Measurements from ENCODE around the gene PRIMA1.

Gene PRIMA1

DNA sequence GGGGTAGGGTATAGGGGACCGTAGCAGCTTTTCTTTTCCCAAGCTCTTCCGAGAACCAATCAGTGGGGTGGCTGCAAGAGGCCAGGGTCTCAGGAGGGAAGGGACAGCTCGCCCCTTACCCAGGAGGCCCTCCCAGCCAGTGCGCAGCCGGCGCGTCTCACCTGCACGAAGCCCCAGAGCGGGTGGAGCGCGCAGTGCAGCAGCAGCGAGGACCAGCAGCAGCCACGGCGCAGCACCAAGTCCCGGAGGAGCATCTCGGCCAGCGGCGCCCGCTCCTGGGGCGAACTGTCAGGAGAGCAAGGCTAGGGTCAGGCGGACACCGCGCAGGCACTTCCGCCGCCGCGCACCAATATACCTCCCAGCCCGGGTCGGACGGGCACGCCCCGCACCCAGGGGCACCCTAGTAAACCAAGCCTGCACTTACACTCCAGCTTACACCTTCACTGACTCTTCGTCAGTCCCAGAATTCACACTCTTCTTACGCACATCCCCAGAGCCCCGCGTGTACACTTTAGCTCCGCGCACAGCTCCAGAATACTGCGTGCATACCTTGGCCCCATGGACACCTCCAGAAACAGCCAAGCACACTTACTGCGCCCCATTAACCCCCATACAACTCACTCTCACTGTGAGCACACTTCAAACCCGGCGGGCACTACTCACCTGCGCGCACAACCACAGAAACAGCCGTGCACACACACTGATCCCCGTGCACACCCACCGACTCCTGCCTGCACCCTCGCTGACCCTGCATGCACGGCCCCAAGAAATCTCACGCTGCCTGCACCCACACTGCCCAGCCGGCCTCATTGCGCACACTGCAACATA, 606 bp downstream of the PRIMA1 start:
- H4K20me1 ChIP-seq (ENCODE audit: insufficient read depth, low read length), result no peaks in the 10 kb centered on the region
- H3K4me2 ChIP-seq (ENCODE audit: low read length), result no peak overlapping the region
- no peaks in the 10 kb centered on the region for H3K9me2 ChIP-seq (ENCODE audit: low read depth, low read length)
- no peak for TF ChIP-seq EZH2 (IDR thresholded peaks at IDR 0.05; ENCODE audit: borderline replicate concordance, low read length)
- TF ChIP-seq, protein P1, sequence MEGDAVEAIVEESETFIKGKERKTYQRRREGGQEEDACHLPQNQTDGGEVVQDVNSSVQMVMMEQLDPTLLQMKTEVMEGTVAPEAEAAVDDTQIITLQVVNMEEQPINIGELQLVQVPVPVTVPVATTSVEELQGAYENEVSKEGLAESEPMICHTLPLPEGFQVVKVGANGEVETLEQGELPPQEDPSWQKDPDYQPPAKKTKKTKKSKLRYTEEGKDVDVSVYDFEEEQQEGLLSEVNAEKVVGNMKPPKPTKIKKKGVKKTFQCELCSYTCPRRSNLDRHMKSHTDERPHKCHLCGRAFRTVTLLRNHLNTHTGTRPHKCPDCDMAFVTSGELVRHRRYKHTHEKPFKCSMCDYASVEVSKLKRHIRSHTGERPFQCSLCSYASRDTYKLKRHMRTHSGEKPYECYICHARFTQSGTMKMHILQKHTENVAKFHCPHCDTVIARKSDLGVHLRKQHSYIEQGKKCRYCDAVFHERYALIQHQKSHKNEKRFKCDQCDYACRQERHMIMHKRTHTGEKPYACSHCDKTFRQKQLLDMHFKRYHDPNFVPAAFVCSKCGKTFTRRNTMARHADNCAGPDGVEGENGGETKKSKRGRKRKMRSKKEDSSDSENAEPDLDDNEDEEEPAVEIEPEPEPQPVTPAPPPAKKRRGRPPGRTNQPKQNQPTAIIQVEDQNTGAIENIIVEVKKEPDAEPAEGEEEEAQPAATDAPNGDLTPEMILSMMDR (IDR thresholded peaks at IDR 0.05; ENCODE audit: low read length), result no peak
- H2AFZ ChIP-seq (ENCODE audit: low read length), result no peak overlapping the region
- 0 out of 2 replicates have a peak, but pooled peaks cover 5% of the 10 kb centered on the region for H3K27me3 ChIP-seq (ENCODE audit: insufficient read depth, low read length)
- H3K27ac ChIP-seq (ENCODE audit: low read depth, low read length, poor library complexity, severe bottlenecking), result no peak overlapping the region
- H3F3A ChIP-seq (ENCODE audit: insufficient read depth, low read length), result no peaks in the 10 kb centered on the region
- H3K79me2 ChIP-seq (ENCODE audit: insufficient read depth, low read length), result no peaks in the 10 kb centered on the region
- no peaks in the 10 kb centered on the region for H3K36me3 ChIP-seq (ENCODE audit: insufficient read depth, low read length)
- H3K9me3 ChIP-seq (ENCODE audit: low read length), result no peaks in the 10 kb centered on the region
- no peaks in the 10 kb centered on the region for H3K4me1 ChIP-seq (ENCODE audit: insufficient read depth, low read length, severe bottlenecking)
- no peak overlapping the region for H3K4me3 ChIP-seq (ENCODE audit: low read depth, low read length, poor library complexity, severe bottlenecking)
- no peak overlapping the region for H3K9ac ChIP-seq (ENCODE audit: low read length)

DNA sequence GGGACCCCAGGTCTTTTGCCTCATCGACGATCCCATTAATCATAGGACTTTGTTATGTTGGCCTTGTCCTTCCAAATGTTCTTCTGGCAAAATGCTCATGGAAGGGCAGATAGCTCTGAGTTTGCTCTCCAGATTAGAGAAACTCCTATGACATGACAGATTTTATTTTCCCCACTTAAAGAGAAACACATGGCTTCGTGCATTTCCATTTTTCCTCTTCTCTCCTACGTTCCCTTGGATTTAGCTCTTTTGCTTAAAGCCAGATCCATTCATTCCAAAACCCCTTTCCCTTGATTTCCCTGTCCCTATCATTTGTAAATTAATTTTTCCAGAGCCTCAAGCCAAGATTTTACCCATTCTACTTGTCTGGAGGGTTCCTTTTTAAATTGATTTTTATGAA, 2.9 kb downstream of the PRIMA1 start:
- Histone ChIP-seq H3K4me1 (ENCODE audit: insufficient read depth, low read length, severe bottlenecking) (no peaks in the 10 kb centered on the region), H3K9me3 (ENCODE audit: low read length) (no peaks in the 10 kb centered on the region), H3K4me3 (ENCODE audit: low read depth, low read length, poor library complexity, severe bottlenecking) (no peak overlapping the region), H3K27ac (ENCODE audit: low read depth, low read length, poor library complexity, severe bottlenecking) (no peak overlapping the region), H4K20me1 (ENCODE audit: insufficient read depth, low read length) (no peaks in the 10 kb centered on the region), H3K79me2 (ENCODE audit: insufficient read depth, low read length) (no peaks in the 10 kb centered on the region), H3K27me3 (ENCODE audit: insufficient read depth, low read length) (0 out of 2 replicates have a peak, but pooled peaks cover 5% of the 10 kb centered on the region), H2AFZ (ENCODE audit: low read length) (no peak overlapping the region), H3F3A (ENCODE audit: insufficient read depth, low read length) (no peaks in the 10 kb centered on the region), H3K9me2 (ENCODE audit: low read depth, low read length) (no peaks in the 10 kb centered on the region), H3K4me2 (ENCODE audit: low read length) (no peak overlapping the region), H3K36me3 (ENCODE audit: insufficient read depth, low read length) (no peaks in the 10 kb centered on the region), H3K9ac (ENCODE audit: low read length) (no peak overlapping the region)
- TF ChIP-seq, protein P1 (IDR thresholded peaks at IDR 0.05; ENCODE audit: low read length), result no peak
- no peak for TF ChIP-seq EZH2 (IDR thresholded peaks at IDR 0.05; ENCODE audit: borderline replicate concordance, low read length)

DNA sequence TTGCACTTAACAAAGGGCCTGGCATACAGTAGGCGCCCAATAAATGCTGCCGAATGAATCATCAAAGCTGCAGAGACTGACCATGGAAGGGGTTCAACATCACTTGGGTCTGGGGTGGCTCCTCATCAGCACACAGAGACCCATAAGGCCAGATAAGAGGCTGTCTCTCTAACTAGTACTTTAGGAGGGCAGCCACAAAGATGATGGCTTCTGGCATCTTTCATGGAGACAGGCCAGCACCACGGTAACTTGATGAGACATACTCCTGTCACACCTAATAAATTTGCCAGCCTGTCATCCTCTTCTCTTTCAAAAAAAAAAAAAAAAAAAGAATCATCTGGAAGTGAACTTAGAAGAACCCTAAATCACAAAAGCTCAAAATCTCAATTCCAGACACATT, 3.4 kb downstream of the PRIMA1 start:
- Histone ChIP-seq H2AFZ (ENCODE audit: low read length) (no peak overlapping the region), H3K9ac (ENCODE audit: low read length) (no peak overlapping the region), H4K20me1 (ENCODE audit: insufficient read depth, low read length) (no peaks in the 10 kb centered on the region), H3K4me3 (ENCODE audit: low read depth, low read length, poor library complexity, severe bottlenecking) (no peak overlapping the region), H3K9me3 (ENCODE audit: low read length) (no peaks in the 10 kb centered on the region), H3K79me2 (ENCODE audit: insufficient read depth, low read length) (no peaks in the 10 kb centered on the region), H3K4me2 (ENCODE audit: low read length) (no peak overlapping the region), H3K36me3 (ENCODE audit: insufficient read depth, low read length) (no peaks in the 10 kb centered on the region), H3K27ac (ENCODE audit: low read depth, low read length, poor library complexity, severe bottlenecking) (no peak overlapping the region), H3K4me1 (ENCODE audit: insufficient read depth, low read length, severe bottlenecking) (no peaks in the 10 kb centered on the region), H3F3A (ENCODE audit: insufficient read depth, low read length) (no peaks in the 10 kb centered on the region), H3K9me2 (ENCODE audit: low read depth, low read length) (no peaks in the 10 kb centered on the region), H3K27me3 (ENCODE audit: insufficient read depth, low read length) (0 out of 2 replicates have a peak, but pooled peaks cover 1% of the 10 kb centered on the region)
- no peak for TF ChIP-seq EZH2 (IDR thresholded peaks at IDR 0.05; ENCODE audit: borderline replicate concordance, low read length)
- TF ChIP-seq, protein P1 (IDR thresholded peaks at IDR 0.05; ENCODE audit: low read length), result no peak
